HEK293 (cell line): Measurements from ENCODE around the gene KLHL29.

Experiments used
- CTCF ChIA-PET: fragments of 350-600 bp; formaldehyde crosslinking; extraction: SDS; loops from one replicate; lab custom pipeline; 2021; ENCODE audit warnings: antibody characterized with exemption; lab: Yijun Ruan, JAX
- POLR2A ChIA-PET: fragments of 300-600 bp; formaldehyde crosslinking; extraction: SDS; loops from one replicate; lab custom pipeline; 2020; ENCODE audit warnings: antibody characterized with exemption, inconsistent platforms; lab: Yijun Ruan, JAX
- H3K27ac ChIP-seq: fragments of 200-500 bp; sonication (Bioruptor generic); 2 replicates; pipeline ENCODE4 v1.5.1; 2014; ENCODE audit warnings: low read depth, low read length, control low read depth, inconsistent platforms; ENCODE audit errors: extremely low read depth
- H3K36me3 ChIP-seq, 2 experiments: fragments of 200-500 bp in 1 of 2; sonication (Bioruptor generic) in 1 of 2; 1 replicate in 1 of 2; 2 replicates in 1 of 2; pipeline ENCODE4 v1.5.1; 2014 to 2017; ENCODE audit warnings: inconsistent platforms in 2 of 2, low read length in 2 of 2; ENCODE audit not compliant: control insufficient read depth in 2 of 2, insufficient read depth in 1 of 2
- H3K4me1 ChIP-seq: fragments of 200-500 bp; sonication (Bioruptor generic); 2 replicates; pipeline ENCODE4 v1.5.1; 2014; ENCODE audit warnings: mild to moderate bottlenecking, low read length, inconsistent platforms; ENCODE audit not compliant: control insufficient read depth, insufficient read depth
- H3K4me3 ChIP-seq: 2 replicates; pipeline ENCODE4 v1.5.1; 2011; ENCODE audit warnings: low read depth, mild to moderate bottlenecking, control low read depth, low read length, moderate library complexity
- H3K9me3 ChIP-seq: fragments of 200-500 bp; sonication (Bioruptor generic); 2 replicates; pipeline ENCODE4 v1.5.1; 2014; ENCODE audit warnings: low read depth, low read length, inconsistent platforms; ENCODE audit not compliant: control insufficient read depth, insufficient read depth
- KLF10 ChIP-seq: fragments of 450-650 bp; IDR thresholded peaks from 2 replicates; pipeline ENCODE4 v1.5.1; 2018; ENCODE audit warnings: missing biosample characterization, mild to moderate bottlenecking, missing genetic modification characterization
- ZBTB26 ChIP-seq: fragments of 450-650 bp; formaldehyde crosslinking; optimal IDR thresholded peaks from 2 replicates; pipeline ENCODE3; 2016; ENCODE audit warnings: missing biosample characterization, mild to moderate bottlenecking, missing genetic modification characterization
- ZFP3 ChIP-seq: fragments of 450-650 bp; formaldehyde crosslinking; IDR thresholded peaks from 2 replicates; pipeline ENCODE4 v1.5.1; 2016; ENCODE audit warnings: low read depth, missing biosample characterization, missing genetic modification characterization
- ZFP41 ChIP-seq: fragments of 450-650 bp; formaldehyde crosslinking; IDR thresholded peaks from 2 replicates; pipeline ENCODE4 v1.5.1; 2016; ENCODE audit warnings: missing biosample characterization, missing genetic modification characterization, borderline replicate concordance
- ZNF169 ChIP-seq: fragments of 450-650 bp; formaldehyde crosslinking; IDR thresholded peaks from 2 replicates; pipeline ENCODE4 v1.5.1; 2016; ENCODE audit warnings: missing biosample characterization, missing genetic modification characterization
- ZNF23 ChIP-seq: fragments of 450-650 bp; formaldehyde crosslinking; IDR thresholded peaks from 2 replicates; pipeline ENCODE4 v1.5.1; 2016; ENCODE audit warnings: missing biosample characterization, missing genetic modification characterization, borderline replicate concordance
- ZNF324 ChIP-seq: fragments of 450-650 bp; formaldehyde crosslinking; IDR thresholded peaks from 2 replicates; pipeline ENCODE4 v1.5.1; 2016; ENCODE audit warnings: missing biosample characterization, missing genetic modification characterization
- ZNF362 ChIP-seq: fragments of 450-650 bp; formaldehyde crosslinking; IDR thresholded peaks from 2 replicates; pipeline ENCODE4 v1.5.1; 2016; ENCODE audit warnings: missing biosample characterization, missing genetic modification characterization
- ZNF398 ChIP-seq: fragments of 450-650 bp; formaldehyde crosslinking; IDR thresholded peaks from 2 replicates; pipeline ENCODE4 v1.5.1; 2017; ENCODE audit warnings: missing biosample characterization, missing genetic modification characterization
- ZNF510 ChIP-seq: fragments of 450-650 bp; formaldehyde crosslinking; IDR thresholded peaks from 2 replicates; pipeline ENCODE4 v1.5.1; 2018; ENCODE audit warnings: mild to moderate bottlenecking, missing genetic modification characterization, missing biosample characterization; ENCODE audit not compliant: insufficient replicate concordance
- ZNF513 ChIP-seq: fragments of 450-650 bp; IDR thresholded peaks from 2 replicates; pipeline ENCODE4 v1.5.1; 2018; ENCODE audit warnings: missing biosample characterization, missing genetic modification characterization
- ZNF548 ChIP-seq: fragments of 450-650 bp; formaldehyde crosslinking; IDR thresholded peaks from 2 replicates; pipeline ENCODE4 v1.5.1; 2016; ENCODE audit warnings: missing biosample characterization, missing genetic modification characterization
- ZNF560 ChIP-seq: fragments of 450-650 bp; formaldehyde crosslinking; IDR thresholded peaks from 2 replicates; pipeline ENCODE4 v1.5.1; 2017; ENCODE audit warnings: missing biosample characterization, missing genetic modification characterization, borderline replicate concordance
- ZNF580 ChIP-seq: fragments of 450-650 bp; formaldehyde crosslinking; IDR thresholded peaks from 2 replicates; pipeline ENCODE4 v1.5.1; 2016; ENCODE audit warnings: missing biosample characterization, missing genetic modification characterization
- ZNF692 ChIP-seq: fragments of 450-650 bp; formaldehyde crosslinking; IDR thresholded peaks from 2 replicates; pipeline ENCODE4 v1.5.1; 2016; ENCODE audit warnings: missing biosample characterization, missing genetic modification characterization
- ZNF76 ChIP-seq: fragments of 450-650 bp; formaldehyde crosslinking; IDR thresholded peaks from 2 replicates; pipeline ENCODE4; 2016; ENCODE audit warnings: low read depth, missing biosample characterization, missing genetic modification characterization, borderline replicate concordance
- ZSCAN4 ChIP-seq: fragments of 450-650 bp; formaldehyde crosslinking; IDR thresholded peaks from 2 replicates; pipeline ENCODE4 v1.5.1; 2017; ENCODE audit warnings: missing biosample characterization, missing genetic modification characterization
- ZXDB ChIP-seq: fragments of 450-650 bp; formaldehyde crosslinking; IDR thresholded peaks from 2 replicates; pipeline ENCODE4 v1.5.1; 2016; ENCODE audit warnings: missing biosample characterization, missing genetic modification characterization

KLHL29 gene

GRCh38 chr2:23349508-23349907 is 35.5 kb upstream of the KLHL29 start:
- no peak overlapping the region for H3K4me3 ChIP-seq
- no peaks in the 10 kb centered on the region for H3K9me3 ChIP-seq
- ChIA-PET CTCF (interaction anchor here (0.5 to 1.4 kb wide), 5 partner anchors 9 to 614 kb away, joined by 3 to 6 read pairs (median 3); no protein-coding TSS in a partner anchor), POLR2A (no interaction called here)
- TF ChIP-seq ZNF169 (no peak), KLF10 (tag by site-specific recombination) (no peak), ZBTB26 (tag by site-specific recombination) (no peak), ZNF324 (tag by site-specific recombination) (no peak), ZNF560 (tag by site-specific recombination) (no peak), ZSCAN4 (tag by site-specific recombination) (no peak), ZNF692 (tag by site-specific recombination) (no peak), ZXDB (no peak), ZNF580 (tag by site-specific recombination) (no peak), ZNF362 (tag by site-specific recombination) (no peak), ZNF513 (no peak), ZNF548 (no peak), ZNF398 (tag by site-specific recombination) (no peak), ZNF23 (tag by site-specific recombination) (no peak), ZFP3 (tag by site-specific recombination) (no peak), ZFP41 (no peak), ZNF510 (tag by site-specific recombination) (no peak), ZNF76 (tag by site-specific recombination) (no peak)
- no peak overlapping the region for H3K27ac ChIP-seq
- H3K36me3 ChIP-seq, result no peaks in the 10 kb centered on the region
- no peaks in the 10 kb centered on the region for H3K4me1 ChIP-seq
